Measurements from ENCODE around the gene PHACTR3. TPM values are rescaled to one million over a fixed set of nuclear protein-coding genes. Genes with fewer than 3 reads are reported as not detected.

PHACTR3 gene
- total RNA-seq, 1 experiment from 2014 or later = not detected

GRCh38 chr20:59633656-59634251 lies 29.4 kb downstream of the PHACTR3 start:
- TF ChIP-seq CTCF (conservative IDR thresholded peaks at IDR 0.05) = no peak
- Histone ChIP-seq H4K8ac (replicated peaks; ENCODE audit: insufficient read length, low read depth, low read length) (no peak overlapping the region), H3K27ac (ENCODE audit: insufficient read length, low read depth, low read length) (no peak overlapping the region), H3K23me2 (ENCODE audit: insufficient read length, low read depth, low read length, poor library complexity, severe bottlenecking) (no peaks in the 10 kb centered on the region), H3K79me1 (ENCODE audit: insufficient read depth, low read depth, low read length, poor library complexity, severe bottlenecking) (no peaks in the 10 kb centered on the region), H3K9me3 (ENCODE audit: control insufficient read depth, low read depth, low read length) (no peaks in the 10 kb centered on the region), H3K14ac (ENCODE audit: insufficient read depth, low read length) (no peak overlapping the region), H3K4ac (ENCODE audit: low read depth, low read length) (no peak overlapping the region), H4K5ac (ENCODE audit: insufficient read length, low read depth, low read length) (no peak overlapping the region), H2BK120ac (ENCODE audit: low read depth, low read length, poor library complexity, severe bottlenecking) (no peak overlapping the region), H4K20me1 (ENCODE audit: control insufficient read depth, insufficient read depth, insufficient read length) (no peaks in the 10 kb centered on the region), H2BK12ac (ENCODE audit: insufficient read length, low read depth, low read length) (no peak overlapping the region), H2BK5ac (ENCODE audit: insufficient read length, low read length) (no peak overlapping the region), H3K18ac (ENCODE audit: insufficient read length, low read depth, low read length) (no peak overlapping the region), H3K9ac (ENCODE audit: extremely low read depth, insufficient read length, low read length) (no peak overlapping the region), H3K79me2 (ENCODE audit: insufficient read depth, low read length) (no peaks in the 10 kb centered on the region), H3T11ph (ENCODE audit: low read length) (no peak overlapping the region), H3K56ac (ENCODE audit: insufficient read length, low read depth, low read length) (no peak overlapping the region), H3K23ac (ENCODE audit: insufficient read length, low read depth, low read length) (no peak overlapping the region), H4K91ac (ENCODE audit: insufficient read length, low read depth, low read length) (no peak overlapping the region), H2BK20ac (ENCODE audit: low read depth, low read length, poor library complexity, severe bottlenecking) (no peak overlapping the region), H2AFZ (ENCODE audit: low read length) (no peak overlapping the region), H2AK5ac (ENCODE audit: insufficient read length, low read length) (no peak overlapping the region), H3K4me2 (ENCODE audit: insufficient read depth, insufficient read length, low read length) (no peak overlapping the region), H2BK15ac (ENCODE audit: low read depth, low read length) (no peak overlapping the region), H3K27me3 (ENCODE audit: insufficient read depth, low read length) (no peaks in the 10 kb centered on the region; the same call in 1 of the 2 replicates), H3K4me1 (ENCODE audit: insufficient read depth, low read length) (no peaks in the 10 kb centered on the region)
- Mint-ChIP-seq H3K27me3 (ENCODE audit: low read depth) (peaks cover 16% of the 10 kb centered on the region), H3K27ac (no peak overlapping the region), H3K9me3 (peaks cover 0 to 99% of the 10 kb centered on the region in 2 experiments; a peak in 4 of 5 replicates), H3K4me3 (no peak overlapping the region), H3K4me1 (no peaks in the 10 kb centered on the region), H3K36me3 (ENCODE audit: insufficient read depth in 1 of 3, low read depth in 3 of 3) (peaks cover 0 to 16% (median 7%) of the 10 kb centered on the region in 3 experiments; a peak in 2 of 7 replicates)
- DNase-seq = no peak
- WGBS (ENCODE audit: extremely low coverage, insufficient read length, low lambda C conversion rate) = no CpG with 5 or more reads among the region's 6 CpGs

All from H9 (cell line).